ENCODE results near the gene MAML3.

MAML3 gene

GRCh38 chr4:139718833-139719232 lies 435.2 kb downstream of the MAML3 start:
- no peak for TF ChIP-seq REST (IDR thresholded peaks at IDR 0.05; ENCODE audit: insufficient read depth in 1 of 2, low read depth in 2 of 2, low read length in 2 of 2)
- no peak for TF ChIP-seq TAF1 (IDR thresholded peaks at IDR 0.05; ENCODE audit: borderline replicate concordance, insufficient read depth, low read length)
- no peak for TF ChIP-seq SIN3A (IDR thresholded peaks at IDR 0.05; ENCODE audit: borderline replicate concordance, insufficient read depth, low read length)
- no peak for TF ChIP-seq POLR2AphosphoS5 (IDR thresholded peaks at IDR 0.05; ENCODE audit: low read depth, low read length)
- TF ChIP-seq FOXP2 (optimal IDR thresholded peaks at IDR 0.05; ENCODE audit: borderline replicate concordance, extremely low read depth, extremely low read length, insufficient read depth): no peak

GRCh38 chr4:139718358-139718757 lies 435.6 kb downstream of the MAML3 start:
- TF ChIP-seq POLR2AphosphoS5 (IDR thresholded peaks at IDR 0.05; ENCODE audit: low read depth, low read length): no peak
- TF ChIP-seq FOXP2 (optimal IDR thresholded peaks at IDR 0.05; ENCODE audit: borderline replicate concordance, extremely low read depth, extremely low read length, insufficient read depth): no peak
- no peak for TF ChIP-seq SIN3A (IDR thresholded peaks at IDR 0.05; ENCODE audit: borderline replicate concordance, insufficient read depth, low read length)
- TF ChIP-seq REST (IDR thresholded peaks at IDR 0.05; ENCODE audit: insufficient read depth in 1 of 2, low read depth in 2 of 2, low read length in 2 of 2): no peak
- no peak for TF ChIP-seq TAF1 (IDR thresholded peaks at IDR 0.05; ENCODE audit: borderline replicate concordance, insufficient read depth, low read length)

- TF ChIP-seq TAF1 (IDR thresholded peaks at IDR 0.05; ENCODE audit: borderline replicate concordance, insufficient read depth, low read length) (no peak), REST (IDR thresholded peaks at IDR 0.05; ENCODE audit: insufficient read depth in 1 of 2, low read depth in 2 of 2, low read length in 2 of 2) (no peak), SIN3A (IDR thresholded peaks at IDR 0.05; ENCODE audit: borderline replicate concordance, insufficient read depth, low read length) (no peak), POLR2AphosphoS5 (IDR thresholded peaks at IDR 0.05; ENCODE audit: low read depth, low read length) (no peak), FOXP2 (optimal IDR thresholded peaks at IDR 0.05; ENCODE audit: borderline replicate concordance, extremely low read depth, extremely low read length, insufficient read depth) (no peak)
Observed at GRCh38 chr4:139715746-139716391, 438.1 kb downstream of the MAML3 start.

- TF ChIP-seq FOXP2 (optimal IDR thresholded peaks at IDR 0.05; ENCODE audit: borderline replicate concordance, extremely low read depth, extremely low read length, insufficient read depth) (no peak), POLR2AphosphoS5 (IDR thresholded peaks at IDR 0.05; ENCODE audit: low read depth, low read length) (no peak), REST (IDR thresholded peaks at IDR 0.05; ENCODE audit: insufficient read depth in 1 of 2, low read depth in 2 of 2, low read length in 2 of 2) (no peak), SIN3A (IDR thresholded peaks at IDR 0.05; ENCODE audit: borderline replicate concordance, insufficient read depth, low read length) (no peak), TAF1 (IDR thresholded peaks at IDR 0.05; ENCODE audit: borderline replicate concordance, insufficient read depth, low read length) (no peak)
Observed at GRCh38 chr4:139712882-139713281, 441.1 kb downstream of the MAML3 start.
